A549 (cell line): ENCODE measurements around the gene SIN3A. TPM values are rescaled to one million over a fixed set of nuclear protein-coding genes. Genes with fewer than 3 reads are reported as not detected.
A peak's percentile ranks its signal among the peaks of the same experiment; 100 is the strongest.
"Not testable (repeated sequence)": the region's sequence is repeated elsewhere in the genome, so short reads cannot be mapped to it uniquely, and the experiment has no call there.

Experiments used
- ATAC-seq, 2 experiments: fragments of 200-7000 bp in 1 of 2; fragments of >200 bp in 1 of 2; cut with Nextera tagmentation in 1 of 2; cut with Tn5 transposase in 1 of 2; 3 replicates each; pipeline versions ENCODE4 v1.8.0 to v1.9.1; 2018 to 2020; ENCODE audit warnings: mild to moderate bottlenecking in 1 of 2, moderate library complexity in 1 of 2
- CTCF ChIA-PET: fragments of 300-600 bp; sonication (Branson Sonifier 250); formaldehyde crosslinking; extraction: SDS; loops from one replicate; lab custom pipeline; 2021; ENCODE audit warnings: antibody characterized with exemption, inconsistent platforms; lab: Yijun Ruan, JAX
- POLR2A ChIA-PET: fragments of 350-600 bp; formaldehyde crosslinking; extraction: SDS; loops from one replicate; lab custom pipeline; 2021; ENCODE audit warnings: antibody characterized with exemption, inconsistent platforms; lab: Yijun Ruan, JAX
- DNase-seq, 2 experiments: peaks; one replicate each; pipeline versions ENCODE4 v3.0.0 to v3.0.0-alpha.2; 2011 to 2016; ENCODE audit warnings: low read depth in 1 of 2, low spot score in 1 of 2
- FAIRE-seq: peaks from 2 replicates; lab custom pipeline; 2011; peaks lifted over from hg19 to GRCh38; lab: Jason Lieb, UNC
- H3K27ac ChIP-seq, 2 experiments: fragments of >200 bp; sonication (Bioruptor Twin); formaldehyde crosslinking; 3 replicates each; pipeline ENCODE4 v1.5.1; 2016 to 2017
- H3K4me1 ChIP-seq: fragments of >200 bp; sonication (Bioruptor Twin); formaldehyde crosslinking; 3 replicates; pipeline ENCODE4 v1.6.1; 2016
- H3K4me2 ChIP-seq: fragments of >200 bp; sonication (Bioruptor Twin); formaldehyde crosslinking; 3 replicates; pipeline ENCODE4 v1.6.1; 2016
- H3K4me3 ChIP-seq: fragments of >200 bp; sonication (Bioruptor Twin); formaldehyde crosslinking; 3 replicates; pipeline ENCODE4 v1.5.1; 2016
- H3K9me3 ChIP-seq: fragments of >200 bp; sonication (Bioruptor Twin); formaldehyde crosslinking; 3 replicates; pipeline ENCODE4 v1.6.1; 2016
- BHLHE40 ChIP-seq: IDR thresholded peaks from 2 replicates; pipeline ENCODE4 v1.6.1; 2012; ENCODE audit warnings: low read depth, low read length, inconsistent platforms
- CHD2 ChIP-seq: fragments of 150-350 bp; IDR thresholded peaks from 2 replicates; pipeline ENCODE4 v1.6.1; 2014; ENCODE audit warnings: low read length; ENCODE audit not compliant: partially characterized antibody
- HEYL ChIP-seq: fragments of 250-450 bp; sonication (Bioruptor Pico); IDR thresholded peaks from 2 replicates; pipeline ENCODE4 v1.8.0; 2021; ENCODE audit warnings: mild to moderate bottlenecking, moderate library complexity
- KDM1A ChIP-seq: fragments of 200-600 bp; sonication (generic); IDR thresholded peaks from 2 replicates; pipeline ENCODE4 v1.6.1; 2016; ENCODE audit warnings: low read depth, mild to moderate bottlenecking
- NR3C1 ChIP-seq: fragments of >200 bp; sonication (Bioruptor Twin); formaldehyde crosslinking; IDR thresholded peaks from 3 replicates; pipeline ENCODE4 v1.6.1; 2017
- ZSCAN20 ChIP-seq: fragments of 250-450 bp; sonication (Bioruptor Pico); IDR thresholded peaks from 2 replicates; pipeline ENCODE4 v1.8.0; 2022; ENCODE audit warnings: mild to moderate bottlenecking, moderate library complexity
- WGBS: methylation state at CpG from one replicate; pipeline ENCODE4 v1.1.6; 2017; ENCODE audit errors: missing lambda C conversion rate; 5-methylcytosine and 5-hydroxymethylcytosine counted together
- polyA plus RNA-seq, 4 experiments: library from polyadenylated mRNA; depleted of rRNA in 3 of 4; stranded (reverse); fragments of >200 nt; fragmentation: RNase III in 1 of 4; extraction: RNeasy Plus Mini Kit Qiagen cat#74134 plus additional on column Dnase treatment in 1 of 4; gene quantifications; 2 replicates in 3 of 4; 3 replicates in 1 of 4; pipeline ENCODE4 v1.2.3, GENCODE V29; 2011 to 2017
- TF ChIP-seq, protein P1 (sequence below): IDR thresholded peaks from 2 replicates; pipeline ENCODE4 v1.6.1; 2012
- TF ChIP-seq, protein P2 (sequence below): fragments of 150-350 bp; IDR thresholded peaks from 2 replicates; pipeline ENCODE4 v1.6.1; 2014; ENCODE audit warnings: low read depth, mild to moderate bottlenecking, low read length

Gene SIN3A
- polyA plus RNA-seq, 2 of the 4 experiments (the other 2 are of a cell fraction), result 35.9 to 48.7 TPM

DNA sequence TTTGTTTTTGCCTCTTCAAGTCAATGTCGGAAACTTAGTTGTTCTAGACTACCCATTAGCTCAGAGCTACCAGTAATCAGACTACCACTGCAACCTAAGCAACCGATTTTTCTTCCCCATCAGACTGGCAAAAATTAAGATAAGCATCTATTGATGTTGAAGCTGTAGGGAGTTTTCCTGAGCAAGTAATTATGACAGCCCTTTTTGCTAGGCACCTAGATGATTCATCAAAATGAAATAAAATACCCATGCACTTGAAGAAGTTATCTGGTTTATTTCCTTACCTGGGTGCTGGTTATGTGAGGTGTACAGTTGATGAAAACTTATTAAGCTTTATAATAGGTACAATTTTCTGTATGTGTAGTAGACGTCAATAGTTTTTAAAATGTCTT is 116.2 kb downstream of the SIN3A start:
- no peak for ATAC-seq
- Histone ChIP-seq H3K4me1 (peaks cover 11% of the 10 kb centered on the region; the same call in 2 of the 3 replicates), H3K4me3 (peak overlapping the region; percentile 60), H3K27ac (peak overlapping the region; percentile 72 to 91), H3K9me3 (no peaks in the 10 kb centered on the region), H3K4me2 (peak overlapping the region; percentile 85)
- TF ChIP-seq, protein P1, sequence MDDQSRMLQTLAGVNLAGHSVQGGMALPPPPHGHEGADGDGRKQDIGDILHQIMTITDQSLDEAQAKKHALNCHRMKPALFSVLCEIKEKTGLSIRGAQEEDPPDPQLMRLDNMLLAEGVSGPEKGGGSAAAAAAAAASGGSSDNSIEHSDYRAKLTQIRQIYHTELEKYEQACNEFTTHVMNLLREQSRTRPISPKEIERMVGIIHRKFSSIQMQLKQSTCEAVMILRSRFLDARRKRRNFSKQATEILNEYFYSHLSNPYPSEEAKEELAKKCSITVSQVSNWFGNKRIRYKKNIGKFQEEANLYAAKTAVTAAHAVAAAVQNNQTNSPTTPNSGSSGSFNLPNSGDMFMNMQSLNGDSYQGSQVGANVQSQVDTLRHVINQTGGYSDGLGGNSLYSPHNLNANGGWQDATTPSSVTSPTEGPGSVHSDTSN, result no peak
- TF ChIP-seq KDM1A (no peak), NR3C1 (no peak), ZSCAN20 (CRISPR knock-in tag) (no peak)
- TF ChIP-seq, protein P2, sequence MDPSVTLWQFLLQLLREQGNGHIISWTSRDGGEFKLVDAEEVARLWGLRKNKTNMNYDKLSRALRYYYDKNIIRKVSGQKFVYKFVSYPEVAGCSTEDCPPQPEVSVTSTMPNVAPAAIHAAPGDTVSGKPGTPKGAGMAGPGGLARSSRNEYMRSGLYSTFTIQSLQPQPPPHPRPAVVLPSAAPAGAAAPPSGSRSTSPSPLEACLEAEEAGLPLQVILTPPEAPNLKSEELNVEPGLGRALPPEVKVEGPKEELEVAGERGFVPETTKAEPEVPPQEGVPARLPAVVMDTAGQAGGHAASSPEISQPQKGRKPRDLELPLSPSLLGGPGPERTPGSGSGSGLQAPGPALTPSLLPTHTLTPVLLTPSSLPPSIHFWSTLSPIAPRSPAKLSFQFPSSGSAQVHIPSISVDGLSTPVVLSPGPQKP, result no peak
- FAIRE-seq, result no peak
- CTCF ChIA-PET, result interaction anchor here (0.8 to 2.0 kb wide), 2 partner anchors 14 to 33 kb away, joined by 3 to 10 read pairs; partner anchors contain the start of gene MAN2C1
- no peak for DNase-seq
- 61% methylated on average over 3 of the region's 3 CpGs for WGBS
- POLR2A ChIA-PET, result interaction anchor here (1.1 to 1.2 kb wide), 2 partner anchors 13 to 33 kb away, joined by 3 read pairs; no protein-coding TSS in a partner anchor

DNA sequence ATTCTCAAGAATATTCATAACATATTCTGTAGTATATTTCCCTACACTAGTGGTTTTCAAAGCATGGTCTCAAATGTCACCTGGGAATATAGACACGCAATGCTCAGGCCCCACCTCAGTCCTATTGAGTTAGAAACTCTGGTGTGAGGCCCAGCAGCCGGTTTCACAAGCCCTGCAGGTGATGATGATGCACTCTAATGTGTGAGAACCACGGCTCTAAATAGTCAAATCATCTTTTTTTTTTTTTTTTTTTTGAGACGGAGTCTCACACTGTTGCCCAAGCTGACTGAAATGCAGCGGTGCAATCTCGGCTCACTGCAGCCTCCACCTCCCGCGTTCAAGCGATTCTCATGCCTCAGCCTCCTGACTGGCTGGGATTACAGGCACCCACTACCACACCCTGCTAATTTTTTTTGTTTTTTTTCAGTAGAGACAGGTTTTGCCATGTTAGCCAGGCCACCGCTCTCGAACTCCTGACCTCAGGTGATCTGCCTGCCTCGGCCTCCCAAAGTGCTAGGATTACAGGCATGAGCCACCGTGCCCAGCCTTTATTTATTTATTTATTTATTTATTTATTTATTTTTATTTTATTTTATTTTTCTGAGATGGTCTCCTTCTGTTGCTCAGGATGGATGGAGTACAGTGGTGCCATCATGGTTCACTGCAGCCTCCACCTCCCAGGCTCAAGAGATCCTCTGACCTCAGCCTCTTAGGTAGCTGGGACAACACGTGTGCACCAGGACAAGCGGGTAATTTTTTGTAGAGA is 117.7 kb downstream of the SIN3A start:
- DNase-seq, ATAC-seq, FAIRE-seq, H3K4me2 ChIP-seq, H3K27ac ChIP-seq, H3K4me3 ChIP-seq, POLR2A ChIA-PET, H3K9me3 ChIP-seq: not testable (repeated sequence)
- 85% methylated on average over 15 of the region's 15 CpGs for WGBS
- peaks cover 11% of the 10 kb centered on the region; the same call in 2 of the 3 replicates for H3K4me1 ChIP-seq
- CTCF ChIA-PET, result interaction anchor here (2.0 kb wide), 1 partner anchor 34 kb away, joined by 10 read pairs; the partner anchor contains the start of gene MAN2C1

DNA sequence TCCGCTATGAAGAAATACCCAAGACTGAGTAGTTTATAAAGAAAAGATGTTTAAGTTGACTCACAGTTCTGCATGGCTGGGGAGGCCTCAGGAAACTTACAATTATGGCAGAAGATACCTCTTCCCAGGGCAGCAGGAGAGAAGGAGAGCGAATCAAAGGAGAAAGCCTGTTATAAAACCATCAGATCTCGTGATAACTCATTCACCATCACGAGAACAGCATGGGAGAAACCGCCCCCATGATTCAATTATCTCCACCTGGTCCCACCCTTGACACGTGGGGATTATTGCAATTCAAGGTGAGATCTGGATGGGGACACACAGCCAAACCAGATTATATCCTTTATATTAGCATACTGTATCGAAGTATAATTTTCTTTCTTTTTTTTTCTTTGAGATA is 119.4 kb downstream of the SIN3A start:
- CTCF ChIA-PET, result interaction anchor here (0.6 kb wide), 1 partner anchor 35 kb away, joined by 3 read pairs; no protein-coding TSS in a partner anchor
- FAIRE-seq, DNase-seq, POLR2A ChIA-PET, H3K9me3 ChIP-seq, H3K27ac ChIP-seq, H3K4me2 ChIP-seq, ATAC-seq, H3K4me3 ChIP-seq: not testable (repeated sequence)
- H3K4me1 ChIP-seq, result peaks cover 10% of the 10 kb centered on the region; the same call in 2 of the 3 replicates
- peak; percentile 46 for TF ChIP-seq CHD2
- WGBS, result 41% methylated on average over 7 of the region's 7 CpGs

DNA sequence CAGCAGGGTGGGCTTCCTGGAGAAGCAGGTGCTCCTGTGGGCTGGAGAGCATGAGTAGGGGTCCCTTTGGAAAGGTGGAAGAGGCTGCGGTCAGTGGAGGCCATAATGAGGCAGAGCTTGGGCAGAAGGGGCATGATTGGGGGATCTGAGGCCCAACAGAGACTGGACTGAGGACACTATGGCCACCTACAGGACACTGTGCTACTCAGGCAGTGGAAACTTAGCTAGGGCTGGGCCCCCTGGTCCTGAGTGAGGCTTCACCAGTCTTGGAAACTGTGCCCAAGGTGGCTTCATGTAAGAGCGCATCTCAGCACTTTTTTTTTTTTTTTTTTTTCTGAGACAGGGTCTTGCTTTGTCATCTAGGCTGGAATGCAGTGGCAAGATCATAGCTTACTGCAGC is 121.9 kb downstream of the SIN3A start:
- FAIRE-seq, result no peak
- WGBS, result 94% methylated on average over 2 of the region's 2 CpGs
- Histone ChIP-seq H3K9me3 (no peaks in the 10 kb centered on the region), H3K4me1 (no peaks in the 10 kb centered on the region), H3K4me2 (no peak overlapping the region), H3K27ac (no peak overlapping the region), H3K4me3 (no peak overlapping the region)
- ChIA-PET POLR2A (interaction anchor here (0.5 kb wide), 1 partner anchor 219 kb away, joined by 3 read pairs; no protein-coding TSS in a partner anchor), CTCF (interaction anchor here (0.6 to 2.6 kb wide), 4 partner anchors 8 to 38 kb away, joined by 3 to 10 read pairs (median 6); no protein-coding TSS in a partner anchor)
- no peak for DNase-seq
- TF ChIP-seq HEYL (CRISPR knock-in tag), result no peak
- TF ChIP-seq, protein P1, result no peak
- no peak for TF ChIP-seq BHLHE40
- ATAC-seq, result peak; percentile 72 to 76; a peak in 5 of 6 replicates
